Pancreas (tissue), 10 donors: ENCODE measurements around the gene TUBGCP5. TPM values are rescaled to one million over a fixed set of nuclear protein-coding genes. Genes with fewer than 3 reads are reported as not detected.

Experiments used
- ATAC-seq, 4 donors: fragments of 200-7000 bp; cut with Tn5 transposase; one replicate each; pipeline versions ENCODE4 v1.8.0 to v1.9.1; 2020; ENCODE audit warnings: mild to moderate bottlenecking in 4 of 4, moderate library complexity in 4 of 4
- DNase-seq, 6 donors: peaks; one replicate each; pipeline ENCODE4 v3.0.0-alpha.2; 2020
- FAIRE-seq: peaks from 2 replicates; lab custom pipeline; 2012; peaks lifted over from hg19 to GRCh38; lab: Jason Lieb, UNC
- H3K27ac ChIP-seq, 4 donors: fragments of 200-600 bp; sonication (generic); 1 replicate in 3 of 4; 2 replicates in 1 of 4; pipeline versions ENCODE4 v1.5.0 to v1.8.0; 2020
- H3K27me3 ChIP-seq, 4 donors: fragments of 200-600 bp; one replicate each; pipeline ENCODE4 v1.8.0; 2021
- H3K36me3 ChIP-seq, 3 donors: fragments of 200-600 bp; sonication (generic) in 1 of 3; one replicate each; pipeline versions ENCODE4 v1.5.0 to v1.8.0; 2020 to 2021
- H3K4me1 ChIP-seq, 3 donors: fragments of 200-600 bp; one replicate each; pipeline ENCODE4 v1.8.0; 2021
- H3K4me3 ChIP-seq, 4 donors: fragments of 200-600 bp; sonication (generic) in 2 of 4; one replicate each; pipeline versions ENCODE4 v1.5.0 to v1.8.0; 2020 to 2021
- H3K9me3 ChIP-seq, 4 donors: fragments of 200-600 bp; one replicate each; pipeline ENCODE4 v1.8.0; 2021
- CTCF ChIP-seq, 4 donors: fragments of 200-600 bp; sonication (generic) in 3 of 4; IDR thresholded peaks; one replicate each; pipeline versions ENCODE4 v1.5.0 to v1.8.0; 2021; ENCODE audit warnings: antibody characterized with exemption in 4 of 4
- WGBS, 2 donors: extraction: QIAGEN DNeasy Blood & Tissue Kit; methylation state at CpG; one replicate each; pipeline ENCODE4 v1.1.7; 2013; 5-methylcytosine and 5-hydroxymethylcytosine counted together
- intact Hi-C, 3 donors: fragments of 100-400 bp; cut with DNase I; formaldehyde crosslinking; loops; one replicate each; pipeline versions ENCODE4 v1.11.1 to v1.14.2; 2022
- polyA plus RNA-seq, 2 donors: library from polyadenylated mRNA; stranded (reverse); fragments of 200-250 nt; gene quantifications; one replicate each; pipeline ENCODE4 v1.2.3, GENCODE V29; 2013
- total RNA-seq, 6 donors: library from RNA; stranded (reverse); fragmentation: NEBNext Ultra II Directional in 4 of 6; extraction: Animal tissue kit (Norgen Biotek cat#: 25700) in 4 of 6; gene quantifications; one replicate each; pipeline versions ENCODE4 v1.2.1 to v1.2.4, GENCODE V29; 2021 to 2023
- donor health status: healthy with polysubstance abuse.
- donor health status: DM: no; HTN: no; CAD: no; lungs with moderate emphysema.
- donor health status: DM: no; HTN: no; CAD: no.
- donor health status: control.
- donor health status: control.
- donor health status: Bipolar disorder and iron deficiency.
- donor health status: DM: yes; HTN: yes; CAD: no.
- donor health status: DM: no; HTN: no; CAD: no.
- donor health status: DM: no; HTN: no; CAD: no.
- donor health status: DM: yes; HTN: yes; CAD: no.

TUBGCP5 gene
- total and polyA plus RNA-seq, 8 donors: 6.0 to 10.4 (median 7.6) TPM

GRCh38 chr15:22961762-22962161 is 77.6 kb downstream of the TUBGCP5 start:
- no peak for FAIRE-seq
- 10 to 14% methylated on average over 1 of the region's 1 CpG for WGBS, 2 donors
- no peaks in the 10 kb centered on the region for H3K36me3 ChIP-seq
- H3K27me3 ChIP-seq: no peaks in the 10 kb centered on the region
- ATAC-seq: peak; percentile 67 to 83 (median 74)
- H3K4me1 ChIP-seq: peaks cover 13 to 38% (median 13%) of the 10 kb centered on the region in 3 donors
- H3K9me3 ChIP-seq: no peaks in the 10 kb centered on the region
- DNase-seq: peak in 2 of 6 donors; percentile 68 to 74
- no peak for TF ChIP-seq CTCF (IDR thresholded peaks at IDR 0.05)
- no peak overlapping the region for H3K4me3 ChIP-seq
- intact Hi-C loops: no loop called here
- H3K27ac ChIP-seq: peak overlapping the region in 3 of 4 donors; percentile 22 to 66 (median 52)

GRCh38 chr15:22960556-22960955 is 78.8 kb downstream of the TUBGCP5 start:
- DNase-seq: peak in 1 of 6 donors; percentile 14
- peak overlapping the region in 3 of 4 donors; percentile 1 to 52 (median 12) for H3K27ac ChIP-seq
- no peak for FAIRE-seq
- peaks cover 13 to 38% (median 18%) of the 10 kb centered on the region in 3 donors for H3K4me1 ChIP-seq
- intact Hi-C loops: no loop called here
- H3K27me3 ChIP-seq: no peaks in the 10 kb centered on the region
- no peak for ATAC-seq
- no peaks in the 10 kb centered on the region for H3K36me3 ChIP-seq
- 91% methylated on average over 8 of the region's 8 CpGs for WGBS, 2 donors
- H3K4me3 ChIP-seq: no peak overlapping the region
- no peaks in the 10 kb centered on the region for H3K9me3 ChIP-seq
- no peak for TF ChIP-seq CTCF (IDR thresholded peaks at IDR 0.05)

DNA sequence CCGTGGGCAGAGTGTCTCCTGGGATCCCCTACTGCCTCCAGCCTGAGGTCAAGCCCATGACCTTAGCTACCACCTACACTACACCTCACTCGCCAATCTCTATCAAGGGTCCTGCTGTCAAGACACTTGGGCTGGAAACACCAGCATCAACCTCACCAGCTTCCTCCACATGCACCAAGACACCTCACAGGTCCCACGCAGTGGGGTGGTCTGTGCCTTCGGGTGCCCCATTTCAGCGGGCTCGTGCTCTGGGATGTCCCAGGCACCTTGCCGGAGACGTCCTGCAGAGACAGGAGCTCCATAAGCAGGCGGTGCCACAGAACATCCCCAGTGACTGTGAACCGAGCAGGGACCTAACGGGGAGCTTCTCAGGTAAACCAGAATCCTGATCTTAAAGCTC is 79.2 kb downstream of the TUBGCP5 start:
- peaks cover 13 to 40% (median 18%) of the 10 kb centered on the region in 3 donors for H3K4me1 ChIP-seq
- FAIRE-seq (no peak), ATAC-seq (no peak), DNase-seq (peak in 1 of 6 donors; percentile 10)
- no peaks in the 10 kb centered on the region for H3K27me3 ChIP-seq
- 88 to 93% methylated on average over 11 of the region's 11 CpGs for WGBS, 2 donors
- intact Hi-C loops: no loop called here
- TF ChIP-seq CTCF (IDR thresholded peaks at IDR 0.05): no peak
- H3K9me3 ChIP-seq: no peaks in the 10 kb centered on the region
- H3K36me3 ChIP-seq: no peaks in the 10 kb centered on the region
- H3K4me3 ChIP-seq: no peak overlapping the region
- peak overlapping the region; percentile 1 to 52 (median 29) for H3K27ac ChIP-seq

DNA sequence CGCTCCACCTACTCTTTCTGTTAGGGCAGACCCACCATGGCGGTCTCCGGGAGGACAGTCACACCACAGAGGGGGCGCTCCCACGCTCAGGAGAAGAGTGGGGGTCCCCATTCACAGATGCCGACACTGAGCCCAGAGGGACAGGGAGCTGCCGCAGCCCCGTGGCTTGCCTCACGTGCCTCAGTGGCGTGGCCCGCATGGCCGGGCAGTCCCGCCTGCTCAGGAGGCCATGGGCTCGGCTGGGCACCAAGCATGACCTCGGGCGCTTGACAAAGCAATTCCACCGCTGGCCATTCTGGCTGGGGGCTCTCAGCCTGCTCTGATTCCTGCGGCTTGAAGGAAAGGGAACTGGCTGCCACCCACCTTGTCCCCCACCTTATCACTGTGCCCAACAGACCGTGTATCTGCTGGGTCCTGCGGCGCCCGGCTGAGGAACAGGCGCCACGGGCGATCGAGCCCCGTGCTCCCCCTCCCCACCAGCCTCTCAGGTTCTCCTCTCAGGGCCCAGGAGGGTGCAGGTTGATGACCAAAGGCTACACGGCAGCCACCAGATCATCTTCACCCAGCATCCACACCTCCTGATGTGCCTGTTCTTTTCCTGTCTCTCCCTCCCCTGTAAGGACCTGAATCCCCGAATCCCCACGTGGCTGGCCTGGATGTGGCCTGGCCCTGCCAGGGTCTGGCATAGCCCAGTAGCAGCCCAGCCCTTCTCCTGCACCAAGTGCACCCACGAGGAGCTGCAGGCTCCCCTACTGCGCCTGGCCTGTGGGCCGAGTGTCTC is 79.9 kb downstream of the TUBGCP5 start:
- Histone ChIP-seq H3K4me1 (peaks cover 13 to 41% (median 18%) of the 10 kb centered on the region in 3 donors), H3K4me3 (no peak overlapping the region), H3K27ac (peak overlapping the region in 3 of 4 donors; percentile 1 to 52 (median 46)), H3K9me3 (no peaks in the 10 kb centered on the region), H3K36me3 (no peaks in the 10 kb centered on the region), H3K27me3 (no peaks in the 10 kb centered on the region)
- WGBS, 2 donors: 88 to 90% methylated on average over 33 of the region's 33 CpGs
- FAIRE-seq (no peak), ATAC-seq (no peak), DNase-seq (peak in 1 of 6 donors; percentile 11)
- TF ChIP-seq CTCF (IDR thresholded peaks at IDR 0.05): no peak
- intact Hi-C loops: no loop called here
